Measurements from ENCODE around the gene CAMK1D. TPM values are rescaled to one million over a fixed set of nuclear protein-coding genes. Genes with fewer than 3 reads are reported as not detected.

CAMK1D gene
- polyA plus RNA-seq, 1 of the 3 experiments (the other 2 are of a cell fraction): 4.1 TPM

DNA sequence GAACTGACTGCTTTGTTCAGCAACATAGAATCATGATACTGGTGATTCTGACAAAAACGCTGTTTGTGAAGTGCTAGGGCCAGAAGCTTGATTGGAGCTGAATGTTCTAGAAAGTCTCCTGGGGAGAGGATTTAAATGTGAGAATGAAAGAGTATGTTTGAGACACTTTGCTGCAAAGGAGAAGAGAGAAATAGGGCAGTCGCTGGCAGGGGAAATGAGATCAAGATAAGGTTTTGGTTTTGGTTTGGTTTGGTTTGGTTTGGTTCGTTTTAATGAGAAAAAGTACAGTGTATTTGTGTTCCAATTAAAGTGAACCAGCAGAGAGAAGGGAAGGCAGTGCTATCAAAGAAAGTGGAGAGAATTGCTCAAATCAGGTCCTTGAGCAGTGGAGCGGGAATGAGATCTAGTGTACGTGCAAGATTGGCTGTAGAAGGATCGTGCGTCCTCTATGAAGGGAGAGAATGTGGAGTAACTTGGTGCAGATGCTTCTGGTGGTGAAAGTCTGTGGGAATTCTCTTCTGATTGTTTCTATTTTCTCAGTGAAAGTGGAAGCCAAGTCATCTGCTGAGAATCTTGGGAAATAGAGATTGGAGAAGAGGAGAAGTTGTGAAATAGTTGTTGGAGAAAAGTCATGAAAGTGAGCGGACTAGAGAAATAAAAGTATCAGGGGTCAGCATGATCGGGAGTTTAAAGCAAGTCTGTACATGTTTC lies 381.6 kb downstream of the CAMK1D start:
- no peak overlapping the region for H3K4me3 ChIP-seq (ENCODE audit: low read depth in 2 of 2, low read length in 1 of 2)
- no peak overlapping the region for H3K27ac ChIP-seq (ENCODE audit: low read depth in 2 of 2, low read length in 1 of 2)
- no peak for DNase-seq
- H3K9me3 ChIP-seq: no peaks in the 10 kb centered on the region
- TF ChIP-seq REST (IDR thresholded peaks at IDR 0.05; ENCODE audit: low read depth, low read length) (no peak), RFX5 (IDR thresholded peaks at IDR 0.05; ENCODE audit: low read length) (no peak)
- no peaks in the 10 kb centered on the region for H4K20me1 ChIP-seq (ENCODE audit: insufficient read depth)
- H3K36me3 ChIP-seq (replicated peaks in 1 of 2; ENCODE audit: control insufficient read depth in 1 of 2, insufficient read depth in 2 of 2, low read length in 1 of 2): no peaks in the 10 kb centered on the region
- CTCF ChIA-PET: interaction anchor here (0.8 to 1.5 kb wide), 2 partner anchors 20 to 344 kb away, joined by 3 to 4 read pairs; no protein-coding TSS in a partner anchor
- H3K4me1 ChIP-seq (ENCODE audit: control insufficient read depth in 1 of 2, insufficient read depth in 2 of 2, low read depth in 1 of 2, low read length in 1 of 2): peaks cover 0 to 7% of the 10 kb centered on the region in 2 experiments; a peak in 1 of 4 replicates
- no peaks in the 10 kb centered on the region for H3K79me2 ChIP-seq (ENCODE audit: insufficient read depth)
- 91% methylated on average over 9 of the region's 9 CpGs for WGBS (ENCODE audit: low lambda C conversion rate)
- H3K9ac ChIP-seq: no peak overlapping the region
- no peak overlapping the region for H3K4me2 ChIP-seq
- no peaks in the 10 kb centered on the region for H3K27me3 ChIP-seq (ENCODE audit: insufficient read depth)
- POLR2A ChIA-PET: no interaction called here
- H2AFZ ChIP-seq (ENCODE audit: low read depth): no peak overlapping the region
- no peaks in the 10 kb centered on the region for H3F3A ChIP-seq (replicated peaks; ENCODE audit: insufficient read depth)
- no peaks in the 10 kb centered on the region for H3K9me2 ChIP-seq

- POLR2A ChIA-PET: no interaction called here
These were observed 383.9 kb downstream of the CAMK1D start for GRCh38 chr10:12733271-12733670.

More at GRCh38 chr10:12733271-12733670, 383.9 kb downstream of the CAMK1D start:
- DNase-seq: no peak
- no peaks in the 10 kb centered on the region for H3K9me2 ChIP-seq
- CTCF ChIA-PET: no interaction called here
- H3F3A ChIP-seq (replicated peaks; ENCODE audit: insufficient read depth): no peaks in the 10 kb centered on the region
- TF ChIP-seq FOXJ3 (CRISPR knock-in tag; IDR thresholded peaks at IDR 0.05) (no peak), ZBTB33 (IDR thresholded peaks at IDR 0.05; ENCODE audit: borderline replicate concordance, low read depth) (no peak), SMC3 (IDR thresholded peaks at IDR 0.05; ENCODE audit: low read depth, low read length) (no peak), TEAD4 (IDR thresholded peaks at IDR 0.05; ENCODE audit: borderline replicate concordance, insufficient read depth) (no peak), TAF1 (IDR thresholded peaks at IDR 0.05; ENCODE audit: borderline replicate concordance, low read depth, low read length) (no peak)
- TF ChIP-seq, protein P1, sequence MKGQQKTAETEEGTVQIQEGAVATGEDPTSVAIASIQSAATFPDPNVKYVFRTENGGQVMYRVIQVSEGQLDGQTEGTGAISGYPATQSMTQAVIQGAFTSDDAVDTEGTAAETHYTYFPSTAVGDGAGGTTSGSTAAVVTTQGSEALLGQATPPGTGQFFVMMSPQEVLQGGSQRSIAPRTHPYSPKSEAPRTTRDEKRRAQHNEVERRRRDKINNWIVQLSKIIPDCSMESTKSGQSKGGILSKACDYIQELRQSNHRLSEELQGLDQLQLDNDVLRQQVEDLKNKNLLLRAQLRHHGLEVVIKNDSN (IDR thresholded peaks at IDR 0.05; ENCODE audit: borderline replicate concordance, low read depth): no peak
- H3K36me3 ChIP-seq (replicated peaks in 1 of 2; ENCODE audit: control insufficient read depth in 1 of 2, insufficient read depth in 2 of 2, low read length in 1 of 2): no peaks in the 10 kb centered on the region
- H3K4me3 ChIP-seq (ENCODE audit: low read depth in 2 of 2, low read length in 1 of 2): no peak overlapping the region
- WGBS (ENCODE audit: low lambda C conversion rate): 83% methylated on average over 2 of the region's 2 CpGs
- no peak overlapping the region for H3K9ac ChIP-seq
- H3K4me1 ChIP-seq (ENCODE audit: control insufficient read depth in 1 of 2, insufficient read depth in 2 of 2, low read depth in 1 of 2, low read length in 1 of 2): peaks cover 0 to 8% of the 10 kb centered on the region in 2 experiments; a peak in 1 of 4 replicates
- no peaks in the 10 kb centered on the region for H3K79me2 ChIP-seq (ENCODE audit: insufficient read depth)
- H3K9me3 ChIP-seq: no peaks in the 10 kb centered on the region
- H3K4me2 ChIP-seq: no peak overlapping the region
- H3K27ac ChIP-seq (ENCODE audit: low read depth in 2 of 2, low read length in 1 of 2): no peak overlapping the region
- H4K20me1 ChIP-seq (ENCODE audit: insufficient read depth): no peaks in the 10 kb centered on the region
- no peak overlapping the region for H2AFZ ChIP-seq (ENCODE audit: low read depth)
- no peaks in the 10 kb centered on the region for H3K27me3 ChIP-seq (ENCODE audit: insufficient read depth)

All from SK-N-SH (cell line).